ENCODE results near the gene SNTG2.

The SNTG2 gene

GRCh38 chr2:963876-964275, 13.2 kb downstream of the SNTG2 start:
- TF ChIP-seq TAF1 (IDR thresholded peaks at IDR 0.05; ENCODE audit: borderline replicate concordance, insufficient read depth, low read length) (no peak), SIN3A (IDR thresholded peaks at IDR 0.05; ENCODE audit: borderline replicate concordance, insufficient read depth, low read length) (no peak), REST (IDR thresholded peaks at IDR 0.05; ENCODE audit: insufficient read depth in 1 of 2, low read depth in 2 of 2, low read length in 2 of 2) (no peak), POLR2AphosphoS5 (IDR thresholded peaks at IDR 0.05; ENCODE audit: low read depth, low read length) (no peak), FOXP2 (optimal IDR thresholded peaks at IDR 0.05; ENCODE audit: borderline replicate concordance, extremely low read depth, extremely low read length, insufficient read depth) (no peak)

- TF ChIP-seq TAF1 (IDR thresholded peaks at IDR 0.05; ENCODE audit: borderline replicate concordance, insufficient read depth, low read length): no peak
- TF ChIP-seq FOXP2 (optimal IDR thresholded peaks at IDR 0.05; ENCODE audit: borderline replicate concordance, extremely low read depth, extremely low read length, insufficient read depth): no peak
- TF ChIP-seq SIN3A (IDR thresholded peaks at IDR 0.05; ENCODE audit: borderline replicate concordance, insufficient read depth, low read length): no peak
- TF ChIP-seq REST (IDR thresholded peaks at IDR 0.05; ENCODE audit: insufficient read depth in 1 of 2, low read depth in 2 of 2, low read length in 2 of 2): no peak
Measured at GRCh38 chr2:964562-964961, 13.9 kb downstream of the SNTG2 start.

GRCh38 chr2:965640-966147, 15.0 kb downstream of the SNTG2 start:
- TF ChIP-seq POLR2AphosphoS5 (IDR thresholded peaks at IDR 0.05; ENCODE audit: low read depth, low read length): no peak
- TF ChIP-seq REST (IDR thresholded peaks at IDR 0.05; ENCODE audit: insufficient read depth in 1 of 2, low read depth in 2 of 2, low read length in 2 of 2): no peak
- no peak for TF ChIP-seq FOXP2 (optimal IDR thresholded peaks at IDR 0.05; ENCODE audit: borderline replicate concordance, extremely low read depth, extremely low read length, insufficient read depth)
- no peak for TF ChIP-seq SIN3A (IDR thresholded peaks at IDR 0.05; ENCODE audit: borderline replicate concordance, insufficient read depth, low read length)
- TF ChIP-seq TAF1 (IDR thresholded peaks at IDR 0.05; ENCODE audit: borderline replicate concordance, insufficient read depth, low read length): no peak

GRCh38 chr2:973129-973528, 22.5 kb downstream of the SNTG2 start:
- TF ChIP-seq REST (IDR thresholded peaks at IDR 0.05; ENCODE audit: insufficient read depth in 1 of 2, low read depth in 2 of 2, low read length in 2 of 2): no peak
- no peak for TF ChIP-seq FOXP2 (optimal IDR thresholded peaks at IDR 0.05; ENCODE audit: borderline replicate concordance, extremely low read depth, extremely low read length, insufficient read depth)
- TF ChIP-seq SIN3A (IDR thresholded peaks at IDR 0.05; ENCODE audit: borderline replicate concordance, insufficient read depth, low read length): no peak
- no peak for TF ChIP-seq TAF1 (IDR thresholded peaks at IDR 0.05; ENCODE audit: borderline replicate concordance, insufficient read depth, low read length)
- TF ChIP-seq POLR2AphosphoS5 (IDR thresholded peaks at IDR 0.05; ENCODE audit: low read depth, low read length): no peak

GRCh38 chr2:974054-974453, 23.4 kb downstream of the SNTG2 start:
- no peak for TF ChIP-seq TAF1 (IDR thresholded peaks at IDR 0.05; ENCODE audit: borderline replicate concordance, insufficient read depth, low read length)
- TF ChIP-seq FOXP2 (optimal IDR thresholded peaks at IDR 0.05; ENCODE audit: borderline replicate concordance, extremely low read depth, extremely low read length, insufficient read depth): no peak
- TF ChIP-seq POLR2AphosphoS5 (IDR thresholded peaks at IDR 0.05; ENCODE audit: low read depth, low read length): no peak
- TF ChIP-seq REST (IDR thresholded peaks at IDR 0.05; ENCODE audit: insufficient read depth in 1 of 2, low read depth in 2 of 2, low read length in 2 of 2): no peak
- TF ChIP-seq SIN3A (IDR thresholded peaks at IDR 0.05; ENCODE audit: borderline replicate concordance, insufficient read depth, low read length): no peak
